Measurements from ENCODE around the gene NLRC5.

GRCh38 chr16:57013229-57013628 is 23.9 kb downstream of the NLRC5 start:
- TF ChIP-seq CTCF (IDR thresholded peaks at IDR 0.05) (no peak), POLR2A (IDR thresholded peaks at IDR 0.05) (no peak)

All from tibial nerve (tissue), 3 donors.